Parathyroid adenoma (tissue), 2 donors: ENCODE results near the gene TAF11.
A peak's percentile ranks its signal among the peaks of the same experiment; 100 is the strongest.

Experiments used
- H2AFZ ChIP-seq: fragments of 300-600 bp; sonication (generic); one replicate; pipeline ENCODE4 v1.7.0; 2017; ENCODE audit warnings: antibody characterized with exemption, mild to moderate bottlenecking
- H3K27ac ChIP-seq: fragments of 300-600 bp; sonication (generic); one replicate; pipeline ENCODE4 v1.7.0; 2017
- H3K27me3 ChIP-seq: fragments of 300-600 bp; sonication (generic); one replicate; pipeline ENCODE4 v1.7.0; 2017; ENCODE audit warnings: low read length; ENCODE audit not compliant: control insufficient read depth, insufficient read depth
- H3K36me3 ChIP-seq: fragments of 300-600 bp; sonication (generic); one replicate; pipeline ENCODE4 v1.7.0; 2017; ENCODE audit warnings: low read length; ENCODE audit not compliant: control insufficient read depth, insufficient read depth
- H3K4me1 ChIP-seq: fragments of 300-600 bp; sonication (generic); one replicate; pipeline ENCODE4 v1.7.0; 2017; ENCODE audit warnings: control low read depth
- H3K4me2 ChIP-seq: fragments of 300-600 bp; sonication (generic); one replicate; pipeline ENCODE4 v1.7.0; 2017; ENCODE audit warnings: low read length
- H3K4me3 ChIP-seq: fragments of 300-600 bp; sonication (generic); one replicate; pipeline ENCODE4 v1.7.0; 2017; ENCODE audit warnings: low read depth, low read length
- H3K79me2 ChIP-seq: fragments of 300-600 bp; sonication (generic); one replicate; pipeline ENCODE4 v1.7.0; 2017; ENCODE audit warnings: control low read depth
- H3K9ac ChIP-seq: fragments of 300-600 bp; sonication (generic); one replicate; pipeline ENCODE4 v1.7.0; 2017; ENCODE audit warnings: mild to moderate bottlenecking
- H3K9me3 ChIP-seq: fragments of 300-600 bp; sonication (generic); one replicate; pipeline ENCODE4 v1.7.0; 2017; ENCODE audit warnings: low read length; ENCODE audit not compliant: control insufficient read depth
- CTCF ChIP-seq: fragments of 300-600 bp; sonication (generic); IDR thresholded peaks from one replicate; pipeline ENCODE4 v1.7.0; 2017; ENCODE audit warnings: antibody characterized with exemption, mild to moderate bottlenecking
- donor health status: primary hyperparathyroidism.

The TAF11 gene

GRCh38 chr6:34872332-34872731 is 15.5 kb downstream of the TAF11 start:
- no peak overlapping the region for H3K4me3 ChIP-seq
- no peak for TF ChIP-seq CTCF
- H3K4me2 ChIP-seq = peak overlapping the region; percentile 1
- no peak overlapping the region for H2AFZ ChIP-seq
- no peaks in the 10 kb centered on the region for H3K36me3 ChIP-seq
- no peaks in the 10 kb centered on the region for H3K79me2 ChIP-seq
- peaks cover 15% of the 10 kb centered on the region for H3K4me1 ChIP-seq
- H3K9ac ChIP-seq = no peak overlapping the region
- H3K9me3 ChIP-seq = no peaks in the 10 kb centered on the region
- H3K27ac ChIP-seq = peak overlapping the region; percentile 84
- H3K27me3 ChIP-seq = no peaks in the 10 kb centered on the region

- H3K4me1 ChIP-seq = peaks cover 15% of the 10 kb centered on the region
- H3K36me3 ChIP-seq = no peaks in the 10 kb centered on the region
- no peaks in the 10 kb centered on the region for H3K9me3 ChIP-seq
These were observed 16.0 kb downstream of the TAF11 start for GRCh38 chr6:34871853-34872252.

GRCh38 chr6:34867484-34867883 is 20.4 kb downstream of the TAF11 start:
- no peaks in the 10 kb centered on the region for H3K9me3 ChIP-seq
- no peak for TF ChIP-seq CTCF
- H2AFZ ChIP-seq = no peak overlapping the region
- H3K9ac ChIP-seq = no peak overlapping the region
- H3K4me2 ChIP-seq = no peak overlapping the region
- H3K27ac ChIP-seq = no peak overlapping the region
- H3K4me3 ChIP-seq = no peak overlapping the region
- no peaks in the 10 kb centered on the region for H3K79me2 ChIP-seq
- peaks cover 13% of the 10 kb centered on the region for H3K4me1 ChIP-seq
- no peaks in the 10 kb centered on the region for H3K36me3 ChIP-seq
- H3K27me3 ChIP-seq = no peaks in the 10 kb centered on the region

More at GRCh38 chr6:34871853-34872252, 16.0 kb downstream of the TAF11 start:
- Histone ChIP-seq H3K9ac (no peak overlapping the region), H3K79me2 (no peaks in the 10 kb centered on the region), H3K4me2 (peak overlapping the region; percentile 7), H3K27ac (peak overlapping the region; percentile 84), H3K27me3 (no peaks in the 10 kb centered on the region), H3K4me3 (no peak overlapping the region), H2AFZ (no peak overlapping the region)
- TF ChIP-seq CTCF = no peak

GRCh38 chr6:34866509-34866908 is 21.3 kb downstream of the TAF11 start:
- Histone ChIP-seq H3K4me2 (no peak overlapping the region), H3K27me3 (no peaks in the 10 kb centered on the region), H3K4me3 (no peak overlapping the region), H3K4me1 (peaks cover 6% of the 10 kb centered on the region), H3K27ac (no peak overlapping the region), H3K79me2 (no peaks in the 10 kb centered on the region), H2AFZ (no peak overlapping the region), H3K9ac (no peak overlapping the region), H3K36me3 (no peaks in the 10 kb centered on the region), H3K9me3 (no peaks in the 10 kb centered on the region)
- no peak for TF ChIP-seq CTCF

GRCh38 chr6:34865107-34865506 is 22.7 kb downstream of the TAF11 start:
- Histone ChIP-seq H3K27me3 (no peaks in the 10 kb centered on the region), H3K9me3 (no peaks in the 10 kb centered on the region), H3K36me3 (no peaks in the 10 kb centered on the region), H3K9ac (no peak overlapping the region), H3K4me2 (no peak overlapping the region), H3K4me3 (no peak overlapping the region), H2AFZ (no peak overlapping the region), H3K4me1 (no peaks in the 10 kb centered on the region), H3K27ac (no peak overlapping the region), H3K79me2 (no peaks in the 10 kb centered on the region)
- no peak for TF ChIP-seq CTCF
